DND-41 (cell line): ENCODE measurements around the gene GNAO1.

Experiments
- CTCF ChIP-seq: IDR thresholded peaks from 2 replicates; pipeline ENCODE4 v1.5.1; 2012; ENCODE audit warnings: borderline replicate concordance, low read length, moderate library complexity, mild to moderate bottlenecking; ENCODE audit not compliant: poor library complexity, severe bottlenecking; ENCODE audit errors: extremely low read depth
- EZH2 ChIP-seq: IDR thresholded peaks from 3 replicates; pipeline ENCODE4 v1.6.1; 2012; ENCODE audit warnings: borderline replicate concordance, low read depth, mild to moderate bottlenecking, moderate library complexity, low read length, inconsistent platforms; ENCODE audit not compliant: severe bottlenecking

DNA sequence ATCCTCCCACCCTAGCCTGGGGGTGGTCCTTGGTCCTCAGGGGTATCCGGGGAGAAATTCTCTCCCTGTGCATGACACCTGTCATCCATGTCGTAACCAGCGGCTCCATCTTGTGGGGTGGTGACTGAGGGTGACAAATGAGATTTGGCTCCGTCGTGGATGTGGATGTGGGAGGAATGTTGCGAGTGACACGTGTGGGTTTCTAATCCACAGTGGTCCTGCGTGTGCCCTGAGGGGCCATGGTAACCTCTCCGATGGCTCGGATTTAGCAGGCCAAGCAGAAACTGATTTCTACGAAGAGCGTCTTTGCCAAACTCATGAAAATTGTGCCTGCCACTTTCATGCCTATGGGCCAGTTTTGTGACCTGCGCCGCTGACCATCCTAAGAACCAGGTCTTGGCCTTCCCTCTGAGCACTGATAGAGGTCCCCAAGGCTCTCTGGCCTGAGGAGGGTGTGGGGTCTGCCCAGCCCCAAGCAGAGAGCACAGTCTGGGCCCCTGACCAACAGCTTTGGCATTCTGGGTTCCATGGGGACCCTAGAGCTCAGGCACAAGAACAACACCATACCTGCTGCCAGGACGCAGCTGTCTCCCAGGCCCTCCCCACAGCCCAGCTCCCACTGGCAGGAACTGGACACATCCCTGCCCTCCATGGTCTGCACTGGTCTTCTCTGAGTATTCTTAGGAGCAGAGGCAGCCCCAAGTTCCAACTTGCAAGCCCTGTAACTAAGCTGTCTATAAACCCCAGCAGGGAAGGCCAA is 155.0 kb downstream of the GNAO1 start:
- TF ChIP-seq CTCF (no peak), EZH2 (no peak)
